Gastroesophageal sphincter (tissue), 4 donors: ENCODE measurements around the gene ABHD2. TPM values are rescaled to one million over a fixed set of nuclear protein-coding genes. Genes with fewer than 3 reads are reported as not detected.
"Not testable (repeated sequence)": the region's sequence is repeated elsewhere in the genome, so short reads cannot be mapped to it uniquely, and the experiment has no call there.

ENCODE experiments used
- ATAC-seq: fragments of 150-250 bp; one replicate; pipeline ENCODE4 v1.9.1; 2016; ENCODE audit warnings: mild to moderate bottlenecking, moderate library complexity
- H3K27ac ChIP-seq, 4 donors: fragments of 200-600 bp; sonication (generic) in 3 of 4; 1 replicate in 3 of 4; 2 replicates in 1 of 4; pipeline ENCODE4 v1.5.1; 2016 to 2019
- H3K27me3 ChIP-seq: fragments of 200-600 bp; sonication (generic); one replicate; pipeline ENCODE4 v1.5.1; 2019
- H3K36me3 ChIP-seq, 2 donors: fragments of 200-600 bp; sonication (generic); one replicate each; pipeline ENCODE4 v1.5.1; 2019; ENCODE audit warnings: control low read depth in 1 of 2
- H3K4me1 ChIP-seq, 3 donors: fragments of 200-600 bp; sonication (generic); 1 replicate in 2 of 3; 2 replicates in 1 of 3; pipeline ENCODE4 v1.5.1; 2016 to 2019; ENCODE audit warnings: control low read depth in 2 of 3
- H3K4me3 ChIP-seq, 2 donors: fragments of 200-600 bp; sonication (generic); one replicate each; pipeline ENCODE4 v1.5.1; 2019; ENCODE audit warnings: mild to moderate bottlenecking in 1 of 2, moderate library complexity in 1 of 2
- H3K9me3 ChIP-seq, 3 donors: fragments of 200-600 bp; sonication (generic); one replicate each; pipeline ENCODE4 v1.5.1; 2017 to 2019; ENCODE audit warnings: control low read depth in 2 of 3
- CTCF ChIP-seq, 4 experiments: fragments of 200-600 bp in 2 of 4; fragments of 450-650 bp in 2 of 4; sonication (generic) in 1 of 4; IDR thresholded peaks; one replicate each; pipeline ENCODE4 v1.5.1; 2017 to 2019; ENCODE audit warnings: antibody characterized with exemption in 4 of 4, mild to moderate bottlenecking in 2 of 4, moderate library complexity in 2 of 4
- EP300 ChIP-seq: sonication (generic); formaldehyde crosslinking; IDR thresholded peaks from one replicate; pipeline ENCODE4 v1.6.1; 2017; ENCODE audit warnings: antibody characterized with exemption, mild to moderate bottlenecking
- POLR2A ChIP-seq, 2 donors: fragments of 450-650 bp; IDR thresholded peaks; one replicate each; pipeline ENCODE4 v1.6.1; 2017; ENCODE audit warnings: antibody characterized with exemption in 2 of 2, mild to moderate bottlenecking in 2 of 2, moderate library complexity in 1 of 2
- POLR2AphosphoS5 ChIP-seq: sonication (generic); formaldehyde crosslinking; IDR thresholded peaks from one replicate; pipeline ENCODE4 v1.6.1; 2017; ENCODE audit warnings: antibody characterized with exemption
- WGBS, 2 donors: methylation state at CpG; one replicate each; pipeline ENCODE4 v1.1.5; 2018; ENCODE audit warnings: low coverage in 1 of 2; 5-methylcytosine and 5-hydroxymethylcytosine counted together
- total RNA-seq, 4 donors: library from RNA; depleted of rRNA; stranded (reverse); fragments of >200 nt; gene quantifications; one replicate each; pipeline ENCODE4 v1.1.0, GENCODE V29; 2016

The ABHD2 gene
- total RNA-seq, 4 donors from 2014 or later, result 54.6 to 108 (median 75.9) TPM

GRCh38 chr15:89132611-89133507, 44.6 kb downstream of the ABHD2 start:
- no peaks in the 10 kb centered on the region for H3K27me3 ChIP-seq
- peak; percentile 57 for ATAC-seq
- H3K36me3 ChIP-seq, result peaks cover 0 to 20% of the 10 kb centered on the region in 2 donors
- 50 to 51% methylated on average over 8 to 9 of the region's 9 CpGs for WGBS, 2 donors
- H3K4me1 ChIP-seq, result peaks cover 6 to 87% (median 30%) of the 10 kb centered on the region in 3 donors
- H3K4me3 ChIP-seq, result no peak overlapping the region
- H3K9me3 ChIP-seq, result no peaks in the 10 kb centered on the region
- TF ChIP-seq POLR2A (IDR thresholded peaks at IDR 0.05), result no peak
- no peak for TF ChIP-seq POLR2AphosphoS5
- no peak for TF ChIP-seq CTCF (IDR thresholded peaks at IDR 0.05)
- TF ChIP-seq EP300, result no peak
- peak overlapping the region; percentile 45 to 64 (median 60) for H3K27ac ChIP-seq

- H3K4me1 ChIP-seq, result peaks cover 2 to 88% (median 29%) of the 10 kb centered on the region in 3 donors
- H3K27me3 ChIP-seq, result not testable (repeated sequence)
Observed at GRCh38 chr15:89135387-89136077, 47.3 kb downstream of the ABHD2 start.

GRCh38 chr15:89136078-89136806, 48.0 kb downstream of the ABHD2 start:
- Histone ChIP-seq H3K4me3 (no peak overlapping the region), H3K4me1 (peaks cover 2 to 95% (median 29%) of the 10 kb centered on the region in 3 donors), H3K27ac (peak overlapping the region in 3 of 4 donors; percentile 64 to 76 (median 70)), H3K27me3 (no peaks in the 10 kb centered on the region), H3K36me3 (peaks cover 0 to 17% of the 10 kb centered on the region in 2 donors), H3K9me3 (no peaks in the 10 kb centered on the region)
- no peak for ATAC-seq
- TF ChIP-seq CTCF (IDR thresholded peaks at IDR 0.05), result no peak
- TF ChIP-seq EP300, result no peak
- no peak for TF ChIP-seq POLR2AphosphoS5
- no peak for TF ChIP-seq POLR2A (IDR thresholded peaks at IDR 0.05)
- WGBS, 2 donors, result 72 to 83% methylated on average over 5 to 11 of the region's 12 CpGs

More at GRCh38 chr15:89135387-89136077, 47.3 kb downstream of the ABHD2 start:
- H3K36me3 ChIP-seq, result peaks cover 0 to 21% of the 10 kb centered on the region in 2 donors
- WGBS, 2 donors, result 67 to 76% methylated on average over 8 to 10 of the region's 10 CpGs
- peak; percentile 40 for ATAC-seq
- H3K27ac ChIP-seq, result peak overlapping the region in 3 of 4 donors; percentile 3 to 76 (median 70)
- not testable (repeated sequence) for H3K9me3 ChIP-seq, H3K4me3 ChIP-seq

GRCh38 chr15:89136818-89137772, 48.8 kb downstream of the ABHD2 start:
- Histone ChIP-seq H3K36me3 (peaks cover 0 to 20% of the 10 kb centered on the region in 2 donors), H3K27ac (peak overlapping the region; percentile 12 to 76 (median 67)), H3K9me3 (no peaks in the 10 kb centered on the region), H3K4me1 (peaks cover 2 to 96% (median 34%) of the 10 kb centered on the region in 3 donors), H3K4me3 (no peak overlapping the region), H3K27me3 (no peaks in the 10 kb centered on the region)
- peak; percentile 57 for ATAC-seq
- peak; percentile 41 for TF ChIP-seq POLR2AphosphoS5
- no peak for TF ChIP-seq CTCF (IDR thresholded peaks at IDR 0.05)
- WGBS, 2 donors, result 45 to 64% methylated on average over 8 to 11 of the region's 11 CpGs
